Measurements from ENCODE around the gene ANKMY1.

Gene ANKMY1

GRCh38 chr2:240598311-240598911 lies 40.6 kb upstream of the ANKMY1 start:
- no peaks in the 10 kb centered on the region for H3K9me3 Mint-ChIP-seq
- no peaks in the 10 kb centered on the region for H3K27me3 Mint-ChIP-seq
- H3K4me3 Mint-ChIP-seq: no peak overlapping the region
- no peak for DNase-seq (ENCODE audit: low spot score in 2 of 2)
- H3K27ac Mint-ChIP-seq: no peak overlapping the region
- peaks cover 7% of the 10 kb centered on the region for H3K36me3 Mint-ChIP-seq
- ATAC-seq (ENCODE audit: low read depth): no peak
- no peaks in the 10 kb centered on the region for H3K4me1 Mint-ChIP-seq

DNA sequence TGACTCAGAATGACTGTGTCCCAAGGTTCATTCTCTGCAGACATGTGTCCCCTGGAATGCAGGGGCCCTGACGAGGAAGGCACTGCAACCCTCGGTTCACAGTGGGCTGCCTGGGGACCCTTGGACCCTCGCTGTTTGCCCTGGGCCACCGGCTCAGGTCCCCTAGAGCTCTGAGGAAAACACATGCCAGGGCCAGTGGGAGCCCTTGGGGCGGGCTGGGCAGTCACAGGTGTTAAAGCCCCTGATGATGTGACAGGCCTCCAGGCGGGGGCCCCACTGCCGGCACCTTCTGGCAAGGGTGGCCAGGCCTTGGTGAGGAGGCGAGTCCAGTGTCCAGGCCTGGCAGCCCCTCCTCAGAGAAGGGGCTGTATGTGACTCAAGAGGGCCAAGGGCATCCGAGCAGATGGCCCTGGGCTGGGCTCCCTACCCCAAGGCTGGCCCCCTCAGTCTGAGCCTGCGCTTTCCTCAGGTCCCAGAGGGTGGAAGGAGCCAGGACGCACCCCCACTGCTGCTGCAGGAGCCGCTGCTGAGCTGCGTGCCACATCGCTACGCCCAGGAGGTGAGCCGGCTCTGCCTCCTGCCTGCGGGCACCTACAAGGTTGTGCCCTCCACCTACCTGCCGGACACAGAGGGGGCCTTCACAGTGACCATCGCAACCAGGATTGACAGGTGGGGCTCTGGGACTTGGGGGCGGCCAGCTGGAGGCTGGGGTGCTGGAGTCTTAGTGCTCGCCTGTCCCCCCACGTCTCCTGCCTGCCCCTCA lies 39.8 kb upstream of the ANKMY1 start:
- ATAC-seq (ENCODE audit: low read depth) (no peak), DNase-seq (ENCODE audit: low spot score in 2 of 2) (no peak)
- no peak overlapping the region for H3K4me3 Mint-ChIP-seq
- H3K4me1 Mint-ChIP-seq: no peaks in the 10 kb centered on the region
- no peaks in the 10 kb centered on the region for H3K9me3 Mint-ChIP-seq
- no peak overlapping the region for H3K27ac Mint-ChIP-seq
- peaks cover 5% of the 10 kb centered on the region for H3K36me3 Mint-ChIP-seq
- no peaks in the 10 kb centered on the region for H3K27me3 Mint-ChIP-seq

- DNase-seq (ENCODE audit: low spot score in 2 of 2) (no peak), ATAC-seq (ENCODE audit: low read depth) (no peak)
- Mint-ChIP-seq H3K9me3 (no peaks in the 10 kb centered on the region), H3K27me3 (no peaks in the 10 kb centered on the region), H3K4me1 (no peaks in the 10 kb centered on the region), H3K27ac (no peak overlapping the region), H3K36me3 (peaks cover 5% of the 10 kb centered on the region), H3K4me3 (no peak overlapping the region)
These were observed 39.2 kb upstream of the ANKMY1 start for GRCh38 chr2:240597054-240597418.

DNA sequence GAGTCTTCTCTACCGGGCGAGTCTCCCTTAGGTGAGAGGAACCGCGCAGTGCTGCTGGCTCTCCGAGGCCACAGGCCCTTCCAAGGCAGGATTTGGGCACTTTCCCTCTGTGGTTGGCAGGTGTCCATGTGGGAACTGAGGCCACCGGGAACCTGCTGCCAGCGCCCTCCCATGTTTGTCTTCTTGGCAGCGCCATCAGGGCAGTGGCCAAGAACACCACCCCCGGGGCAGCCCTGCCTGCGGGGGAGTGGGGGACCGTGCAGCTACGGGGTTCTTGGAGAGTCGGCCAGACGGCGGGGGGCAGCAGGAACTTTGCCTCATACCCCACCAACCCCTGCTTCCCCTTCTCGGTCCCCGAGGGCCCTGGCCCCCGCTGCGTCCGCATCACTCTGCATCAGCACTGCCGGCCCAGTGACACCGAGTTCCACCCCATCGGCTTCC lies 38.7 kb upstream of the ANKMY1 start:
- Mint-ChIP-seq H3K27ac (no peak overlapping the region), H3K27me3 (no peaks in the 10 kb centered on the region), H3K4me3 (no peak overlapping the region), H3K9me3 (no peaks in the 10 kb centered on the region), H3K36me3 (peaks cover 2% of the 10 kb centered on the region), H3K4me1 (no peaks in the 10 kb centered on the region)
- no peak for ATAC-seq (ENCODE audit: low read depth)
- DNase-seq (ENCODE audit: low spot score in 2 of 2): no peak

- H3K4me3 Mint-ChIP-seq: no peak overlapping the region
- no peaks in the 10 kb centered on the region for H3K9me3 Mint-ChIP-seq
- DNase-seq (ENCODE audit: low spot score in 2 of 2) (no peak), ATAC-seq (ENCODE audit: low read depth) (no peak)
- no peaks in the 10 kb centered on the region for H3K27me3 Mint-ChIP-seq
- no peak overlapping the region for H3K27ac Mint-ChIP-seq
- no peaks in the 10 kb centered on the region for H3K4me1 Mint-ChIP-seq
- H3K36me3 Mint-ChIP-seq: peaks cover 2% of the 10 kb centered on the region
These were observed 38.3 kb upstream of the ANKMY1 start for GRCh38 chr2:240596080-240596460.

GRCh38 chr2:240595381-240596079 lies 37.7 kb upstream of the ANKMY1 start:
- DNase-seq (ENCODE audit: low spot score in 2 of 2) (no peak), ATAC-seq (ENCODE audit: low read depth) (no peak)
- no peak overlapping the region for H3K4me3 Mint-ChIP-seq
- no peak overlapping the region for H3K27ac Mint-ChIP-seq
- no peaks in the 10 kb centered on the region for H3K27me3 Mint-ChIP-seq
- H3K36me3 Mint-ChIP-seq: peaks cover 2% of the 10 kb centered on the region
- no peaks in the 10 kb centered on the region for H3K4me1 Mint-ChIP-seq
- H3K9me3 Mint-ChIP-seq: no peaks in the 10 kb centered on the region

DNA sequence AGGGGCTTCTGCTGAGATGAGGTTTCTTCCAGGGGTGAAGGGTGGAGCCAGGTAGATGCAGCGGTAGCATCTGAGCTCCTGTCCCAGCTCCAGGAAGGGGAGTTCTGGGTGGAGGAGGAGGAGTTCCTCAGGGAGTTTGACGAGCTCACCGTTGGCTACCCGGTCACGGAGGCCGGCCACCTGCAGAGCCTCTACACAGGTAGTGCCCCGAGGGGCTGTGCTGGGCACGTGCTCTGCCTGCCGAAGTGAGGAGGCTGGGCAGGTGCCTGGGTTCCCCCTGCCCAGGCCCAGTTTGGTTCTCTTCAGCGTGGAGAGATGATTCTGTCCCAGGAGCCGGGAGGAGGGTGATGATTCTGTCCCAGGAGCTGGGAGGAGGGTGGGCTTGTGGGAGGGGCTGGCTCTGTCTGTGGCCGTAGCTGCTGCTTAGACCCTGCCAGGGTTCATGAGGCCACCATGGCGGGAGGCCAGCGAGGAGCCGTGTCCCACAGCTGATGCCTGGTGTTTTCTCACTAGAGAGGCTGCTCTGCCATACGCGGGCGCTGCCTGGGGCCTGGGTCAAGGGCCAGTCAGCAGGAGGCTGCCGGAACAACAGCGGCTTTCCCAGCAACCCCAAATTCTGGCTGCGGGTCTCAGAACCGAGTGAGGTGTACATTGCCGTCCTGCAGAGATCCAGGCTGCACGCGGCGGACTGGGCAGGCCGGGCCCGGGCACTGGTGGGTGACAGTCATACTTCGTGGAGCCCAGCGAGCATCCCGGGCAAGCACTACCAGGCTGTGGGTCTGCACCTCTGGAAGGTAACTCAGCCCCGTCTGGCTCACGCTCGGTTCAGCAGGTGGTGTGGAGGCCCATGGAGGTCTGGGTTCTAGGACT lies 37.0 kb upstream of the ANKMY1 start:
- H3K9me3 Mint-ChIP-seq: no peaks in the 10 kb centered on the region
- H3K36me3 Mint-ChIP-seq: peaks cover 2% of the 10 kb centered on the region
- no peaks in the 10 kb centered on the region for H3K4me1 Mint-ChIP-seq
- no peak overlapping the region for H3K4me3 Mint-ChIP-seq
- DNase-seq (ENCODE audit: low spot score in 2 of 2): no peak
- no peaks in the 10 kb centered on the region for H3K27me3 Mint-ChIP-seq
- ATAC-seq (ENCODE audit: low read depth): no peak
- no peak overlapping the region for H3K27ac Mint-ChIP-seq

GRCh38 chr2:240593703-240594451 lies 36.1 kb upstream of the ANKMY1 start:
- Mint-ChIP-seq H3K27ac (no peak overlapping the region), H3K36me3 (peaks cover under 1% of the 10 kb centered on the region), H3K27me3 (no peaks in the 10 kb centered on the region), H3K4me1 (peaks cover under 1% of the 10 kb centered on the region), H3K4me3 (no peak overlapping the region), H3K9me3 (no peaks in the 10 kb centered on the region)
- DNase-seq (ENCODE audit: low spot score in 2 of 2) (no peak), ATAC-seq (ENCODE audit: low read depth) (no peak)

- Mint-ChIP-seq H3K27me3 (no peaks in the 10 kb centered on the region), H3K9me3 (no peaks in the 10 kb centered on the region), H3K4me3 (no peak overlapping the region), H3K27ac (no peak overlapping the region), H3K36me3 (no peaks in the 10 kb centered on the region), H3K4me1 (peaks cover 7% of the 10 kb centered on the region)
- ATAC-seq (ENCODE audit: low read depth): no peak
- no peak for DNase-seq (ENCODE audit: low spot score in 2 of 2)
These were observed 35.4 kb upstream of the ANKMY1 start for GRCh38 chr2:240593026-240593702.

- DNase-seq (ENCODE audit: low spot score in 2 of 2): no peak
- Mint-ChIP-seq H3K9me3 (no peaks in the 10 kb centered on the region), H3K4me3 (no peak overlapping the region), H3K36me3 (no peaks in the 10 kb centered on the region), H3K27me3 (no peaks in the 10 kb centered on the region), H3K27ac (no peak overlapping the region), H3K4me1 (peaks cover 16% of the 10 kb centered on the region)
- ATAC-seq (ENCODE audit: low read depth): no peak
These were observed 34.0 kb upstream of the ANKMY1 start for GRCh38 chr2:240591784-240592183.

DNA sequence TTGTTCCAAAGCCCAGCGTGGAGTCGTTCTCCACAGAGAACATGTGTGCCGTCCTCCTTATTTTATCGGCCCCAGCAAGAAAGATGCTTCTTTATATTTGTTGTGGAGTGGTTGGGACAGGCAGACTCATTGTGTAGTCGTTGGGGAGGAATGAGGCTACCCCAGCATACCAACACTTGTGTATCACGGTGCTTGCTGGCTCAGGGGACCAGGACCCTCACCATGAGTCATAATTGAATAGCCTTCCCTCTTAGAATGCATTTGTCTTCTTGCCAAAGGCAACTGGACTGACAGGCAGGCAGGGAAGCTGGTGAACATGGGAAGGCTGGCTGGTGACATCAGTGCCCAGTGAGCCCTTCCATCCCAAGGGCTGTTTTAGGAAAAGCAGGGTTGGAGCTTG lies 33.4 kb upstream of the ANKMY1 start:
- no peaks in the 10 kb centered on the region for H3K36me3 Mint-ChIP-seq
- ATAC-seq (ENCODE audit: low read depth): no peak
- H3K27ac Mint-ChIP-seq: no peak overlapping the region
- H3K4me3 Mint-ChIP-seq: no peak overlapping the region
- H3K4me1 Mint-ChIP-seq: peaks cover 16% of the 10 kb centered on the region
- H3K9me3 Mint-ChIP-seq: no peaks in the 10 kb centered on the region
- DNase-seq (ENCODE audit: low spot score in 2 of 2): no peak
- H3K27me3 Mint-ChIP-seq: no peaks in the 10 kb centered on the region

DNA sequence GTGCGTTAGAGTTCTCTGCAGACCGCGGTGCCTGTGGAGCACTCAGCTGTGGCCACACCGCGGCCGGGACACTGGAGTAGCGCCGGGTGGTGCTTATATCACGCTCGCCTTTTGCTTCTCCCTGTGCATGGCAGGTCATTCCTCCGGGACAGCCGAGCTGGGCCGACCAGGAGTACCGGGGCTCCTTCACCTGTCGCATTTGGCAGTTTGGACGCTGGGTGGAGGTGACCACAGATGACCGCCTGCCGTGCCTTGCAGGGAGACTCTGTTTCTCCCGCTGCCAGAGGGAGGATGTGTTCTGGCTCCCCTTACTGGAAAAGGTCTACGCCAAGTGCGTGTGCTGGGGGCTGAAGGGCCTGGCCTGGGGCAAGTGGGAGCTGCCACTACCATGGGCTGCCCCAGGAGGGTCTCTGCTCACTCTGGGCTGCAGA lies 32.9 kb upstream of the ANKMY1 start:
- Mint-ChIP-seq H3K27ac (no peak overlapping the region), H3K9me3 (no peaks in the 10 kb centered on the region), H3K4me3 (no peak overlapping the region)

More for the DNA sequence above, 32.9 kb upstream of the ANKMY1 start:
- Mint-ChIP-seq H3K4me1 (peaks cover 18% of the 10 kb centered on the region), H3K36me3 (no peaks in the 10 kb centered on the region), H3K27me3 (no peaks in the 10 kb centered on the region)
- ATAC-seq (ENCODE audit: low read depth): no peak
- DNase-seq (ENCODE audit: low spot score in 2 of 2): no peak
